Posterior vena cava (tissue), 2 donors: ENCODE data around the gene RPL18. TPM values are rescaled to one million over a fixed set of nuclear protein-coding genes. Genes with fewer than 3 reads are reported as not detected.
"Not testable (repeated sequence)": the region's sequence is repeated elsewhere in the genome, so short reads cannot be mapped to it uniquely, and the experiment has no call there.

Experiments used
- DNase-seq: peaks from one replicate; pipeline ENCODE4 v3.0.0-alpha.2; 2020; ENCODE audit warnings: low spot score
- intact Hi-C, 2 donors: fragments of 100-400 bp; cut with DNase I; formaldehyde crosslinking; loops; one replicate each; pipeline versions ENCODE4 v1.14.1 to v1.14.2; 2022 to 2023
- long read RNA-seq, 2 donors: library from polyadenylated mRNA; unstranded; transcript quantifications; one replicate each; pipeline ENCODE4 v2.0.0, GENCODE V29; 2020 to 2021
- total RNA-seq, 2 donors: library from RNA; stranded (reverse); fragmentation: NEBNext Ultra II Directional; extraction: Animal tissue kit (Norgen Biotek cat#: 25700); gene quantifications; one replicate each; pipeline ENCODE4 v1.2.1, GENCODE V29; 2021
- donor health status: DM: yes; HTN: yes; CAD: no.
- donor health status: DM: yes; HTN: yes; CAD: no.

Gene RPL18
- 100 to 1,000 TPM; 746 to 777 TPM for total RNA-seq
- long read RNA-seq, donor 1, transcript RPL18-208 (7 exons, 1,004 nt) = major isoform, 29 of 31 reads
- long read RNA-seq, donor 1, partial matches to known transcripts = 1 of 31 reads
- long read RNA-seq, donor 1, other reads (novel, unspliced or antisense) = 1 of 31 reads
- long read RNA-seq, donor 2, transcript RPL18-208 (7 exons, 1,004 nt) = major isoform, 91 of 108 reads
- long read RNA-seq, donor 2, partial matches to known transcripts = 8 of 108 reads
- long read RNA-seq, donor 2, other reads (novel, unspliced or antisense) = 4 of 108 reads

DNA sequence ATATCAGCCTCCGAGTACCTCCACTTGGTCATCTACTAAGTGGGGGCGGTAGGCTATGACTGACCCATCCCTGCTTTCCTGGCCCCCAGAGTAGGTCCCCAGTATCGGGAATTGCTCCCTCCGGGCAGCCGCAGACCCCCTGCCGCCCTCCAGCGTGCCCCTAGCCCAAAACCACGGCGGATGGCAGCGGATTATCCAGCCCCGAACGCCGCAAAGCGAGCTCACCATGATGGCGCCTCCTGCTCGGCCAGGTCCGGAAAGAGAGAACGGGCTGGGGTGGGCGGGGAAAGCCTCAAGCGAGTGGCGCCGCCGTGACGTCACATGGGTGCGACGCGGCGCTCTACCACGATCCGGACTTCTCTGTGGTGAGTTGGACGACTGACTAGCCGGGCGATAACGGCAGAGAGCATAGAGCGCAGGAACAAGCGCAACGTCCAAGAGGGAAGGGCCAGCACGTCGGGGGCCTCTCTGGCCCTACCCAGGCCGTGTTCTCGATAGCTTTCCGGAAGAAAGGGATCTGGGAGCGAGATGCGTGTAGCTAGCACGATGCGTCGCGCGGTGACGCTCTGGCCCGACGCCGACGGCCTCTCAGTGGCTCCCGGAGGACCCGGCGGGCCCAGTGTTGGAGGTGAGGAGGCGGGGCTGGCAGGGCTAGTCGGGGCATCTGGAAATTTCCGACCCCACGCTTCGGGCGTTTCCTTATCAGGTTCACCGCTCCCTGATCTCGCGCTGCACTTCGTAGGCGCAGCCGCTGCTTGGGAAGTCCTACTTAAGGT is at the start of gene RPL18, which contains the start of gene SPHK2:
Gene RPL18 (minus strand): TSS at position 263 of the 776 bp plus-strand sequence. CDS start 35 bp downstream, at position 228.
Gene SPHK2 (plus strand): TSS at position 591 of the 776 bp plus-strand sequence. CDS start 1,009 bp downstream, outside the sequence.
- peak; percentile 99 for DNase-seq
- intact Hi-C loops = no loop called here

DNA sequence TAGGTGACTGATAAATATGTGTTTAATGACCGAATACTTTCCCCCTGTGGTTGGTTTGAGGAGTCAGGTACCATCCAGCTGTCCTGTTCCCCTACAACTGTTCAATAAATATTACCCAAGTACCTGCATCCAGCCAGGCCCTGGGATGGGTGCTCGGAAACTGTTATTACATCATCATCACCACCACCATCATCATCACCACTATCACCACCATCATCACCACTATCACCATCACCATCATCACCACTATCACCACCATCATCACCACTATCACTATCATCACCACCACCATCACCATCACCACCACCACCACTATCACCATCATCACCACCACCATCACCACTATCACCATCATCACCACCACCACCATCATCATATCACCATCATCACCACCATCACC is 49.8 kb upstream of the RPL18 start:
- DNase-seq = no peak
- intact Hi-C loops = no loop called here

DNA sequence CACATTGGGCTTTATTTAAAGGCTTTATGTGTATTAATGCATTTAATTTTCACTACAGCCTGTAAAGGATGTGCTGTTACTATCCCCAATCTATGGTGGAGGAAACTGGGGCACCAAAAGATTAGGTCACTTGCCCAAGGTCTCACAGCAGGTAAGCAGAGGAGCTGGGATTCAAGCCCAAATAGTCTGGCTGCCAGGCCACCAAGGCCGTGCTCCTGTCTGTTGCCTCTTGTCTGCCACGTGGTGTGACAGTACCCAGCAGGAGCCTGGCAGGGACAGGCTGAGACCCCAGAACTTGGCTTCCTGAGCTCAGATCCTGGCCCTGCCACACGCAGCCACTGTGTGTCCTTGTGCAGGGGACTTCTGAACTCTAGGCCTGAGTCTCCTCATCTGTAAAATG is 49.4 kb upstream of the RPL18 start:
- intact Hi-C loops = no loop called here
- no peak for DNase-seq

DNA sequence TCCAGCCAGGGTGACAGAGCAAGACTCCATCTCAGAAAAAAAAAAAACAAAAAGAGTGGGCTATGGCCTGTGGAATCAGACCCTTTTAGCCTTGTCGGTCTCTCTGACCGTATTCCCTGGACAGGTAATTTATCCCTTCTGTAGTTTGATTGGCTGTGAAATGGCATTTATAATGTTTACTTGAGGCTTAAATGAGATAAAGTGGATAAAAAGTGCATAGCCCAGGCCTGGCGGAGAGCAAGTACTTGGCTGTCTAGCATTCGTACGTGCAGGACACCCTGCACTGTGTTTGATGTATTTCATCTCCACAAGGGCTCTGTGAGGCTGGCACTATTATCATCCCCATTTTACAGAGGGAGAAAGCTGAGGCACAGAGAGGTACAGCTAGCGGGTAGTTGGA is 46.8 kb upstream of the RPL18 start:
- intact Hi-C loops = no loop called here
- no peak for DNase-seq

DNA sequence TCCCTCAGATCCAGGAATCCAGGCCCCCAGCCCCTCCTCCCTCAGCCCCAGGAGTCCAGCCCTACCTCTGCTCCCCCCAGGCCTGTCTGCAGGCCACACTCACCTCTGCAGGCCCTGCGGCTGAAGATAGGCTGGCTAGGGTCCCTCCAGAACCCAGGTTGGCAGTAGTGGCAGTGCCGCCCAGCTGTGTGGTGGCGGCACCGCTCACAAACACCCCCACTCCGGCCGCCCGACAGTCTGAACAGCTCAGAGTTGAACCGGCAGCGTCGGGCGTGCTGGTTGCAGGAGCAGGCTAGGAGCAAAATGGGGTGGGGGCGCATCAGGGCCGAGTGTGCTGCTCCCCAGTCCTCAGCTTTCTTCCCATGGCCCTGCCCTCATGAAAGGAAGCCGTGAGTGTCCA is 45.5 kb upstream of the RPL18 start:
- intact Hi-C loops = no loop called here
- DNase-seq = no peak

DNA sequence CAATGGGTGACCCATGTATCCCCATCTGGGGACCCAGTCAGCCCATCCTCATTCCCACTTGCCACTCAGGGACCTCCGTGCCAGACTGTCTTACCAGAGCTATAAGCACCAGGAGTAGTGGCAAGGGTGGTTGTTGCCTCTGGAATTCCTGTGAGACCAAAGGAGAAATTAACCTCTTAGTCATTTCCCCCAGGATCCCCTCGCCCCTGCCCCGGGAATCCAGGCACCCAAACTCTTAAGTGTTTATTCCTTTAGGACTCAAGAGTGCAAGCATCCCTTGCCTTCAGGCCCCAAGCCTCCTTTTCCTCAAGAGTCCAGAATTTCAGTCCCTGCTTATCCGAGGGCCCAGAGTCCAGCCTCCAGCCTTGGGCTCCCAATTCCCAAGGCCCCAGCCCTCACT is 44.7 kb upstream of the RPL18 start:
- DNase-seq = peak; percentile 51
- intact Hi-C loops = no loop called here

DNA sequence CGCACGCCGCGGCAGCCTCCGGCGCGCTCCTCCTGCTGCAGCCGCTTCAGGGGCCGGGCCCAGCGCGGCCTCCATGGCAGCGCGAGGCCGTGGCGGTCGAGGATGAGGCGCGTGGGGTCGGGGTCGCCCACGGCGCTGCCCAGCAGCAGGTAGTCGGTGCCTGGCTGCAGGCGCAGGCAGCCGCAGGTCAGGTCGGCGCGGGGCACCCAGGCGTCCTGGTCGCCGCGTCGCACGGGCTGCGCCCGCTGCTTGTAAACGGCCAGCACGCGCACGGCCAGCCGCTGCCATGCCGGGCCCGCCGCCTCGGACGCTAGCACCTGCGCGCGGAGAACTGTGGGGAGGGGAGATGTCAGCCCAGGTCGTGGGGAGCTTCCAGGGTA is 42.7 kb upstream of the RPL18 start:
- intact Hi-C loops = no loop called here
- no peak for DNase-seq

DNA sequence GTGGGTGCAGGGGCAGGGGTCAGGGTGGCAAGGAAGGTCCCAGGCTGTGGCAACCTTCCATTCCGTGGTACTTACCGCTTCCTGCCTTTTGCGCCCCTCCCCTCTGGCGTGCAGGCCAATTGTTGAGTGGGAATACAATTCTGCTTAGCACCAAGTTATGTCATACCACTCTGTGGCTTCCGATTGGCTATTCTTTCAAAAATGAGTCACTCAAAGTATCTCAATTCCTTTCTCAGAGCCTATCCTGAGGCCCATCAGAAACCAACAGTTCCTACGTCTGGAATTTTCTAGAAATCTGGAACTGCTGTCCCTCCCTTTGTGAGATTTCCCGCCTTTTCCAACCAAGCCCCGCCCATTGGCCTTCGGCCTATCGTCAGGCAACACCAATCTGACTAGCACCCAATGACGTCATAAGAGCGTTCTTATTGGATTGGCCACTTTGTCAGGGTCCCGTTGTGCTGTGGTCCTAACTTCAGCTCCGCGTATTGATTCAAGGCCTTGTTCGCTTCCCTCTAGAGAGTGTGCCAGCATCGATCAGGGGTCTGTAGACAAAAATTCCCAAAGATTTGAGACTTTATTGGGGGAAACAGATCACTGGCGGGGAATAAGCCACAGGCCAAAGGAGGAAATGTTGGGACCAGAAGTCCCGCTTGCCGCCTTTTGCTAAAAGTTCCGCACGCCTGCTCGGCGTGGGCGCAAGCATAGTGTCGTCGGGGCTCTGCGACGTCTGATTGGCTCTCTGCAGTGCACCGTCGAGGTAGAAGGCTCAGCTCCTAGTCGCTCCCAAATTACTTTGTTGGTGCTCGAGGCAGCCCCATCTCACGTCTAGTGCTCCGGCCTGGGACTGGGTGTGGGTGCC is 42.1 kb upstream of the RPL18 start:
- peak; percentile 96 for DNase-seq
- intact Hi-C loops = no loop called here

DNA sequence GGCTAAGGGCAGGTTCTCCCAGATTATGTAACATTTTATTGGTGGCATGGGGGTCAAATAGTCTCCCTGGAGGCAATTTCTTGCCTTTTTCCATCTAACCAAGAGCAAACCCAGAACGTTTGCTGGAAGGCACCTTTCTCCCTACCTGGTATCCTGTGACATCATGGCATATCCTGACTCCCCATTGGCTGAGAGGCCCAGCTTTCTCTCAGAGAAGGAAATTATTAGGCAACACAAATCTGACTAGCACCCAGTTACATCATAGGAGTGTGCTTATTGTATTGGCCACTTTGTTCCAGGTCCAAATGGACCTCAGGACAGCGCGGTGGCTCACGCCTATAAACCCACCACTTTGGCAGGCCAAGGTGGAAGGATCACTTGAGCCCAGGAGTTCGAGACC is 40.8 kb upstream of the RPL18 start:
- intact Hi-C loops = loop anchor here in 1 of 2 donors (10.0 kb wide), 1 partner anchor 175 kb away; the partner anchor contains the start of gene HSD17B14
- DNase-seq = no peak

DNA sequence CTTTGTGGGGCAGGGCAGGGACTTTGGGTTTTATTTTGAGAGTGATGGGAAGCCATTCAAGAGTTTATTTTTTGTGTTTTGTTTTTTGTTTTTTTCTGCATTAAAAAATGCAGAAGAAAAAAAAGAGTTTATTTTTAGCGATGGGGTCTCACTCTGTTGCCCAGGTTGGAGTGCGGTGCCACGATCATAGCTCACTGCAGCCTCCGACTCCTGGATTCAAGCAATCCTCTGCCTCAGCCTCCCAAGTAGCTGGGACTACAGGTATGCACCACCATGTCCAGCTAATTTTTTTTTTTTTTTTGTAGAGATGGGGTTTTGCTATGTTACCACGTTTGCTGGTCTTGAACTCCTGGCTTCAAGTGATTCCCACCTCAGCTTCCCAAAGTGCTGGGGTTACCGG is 39.5 kb upstream of the RPL18 start:
- intact Hi-C loops = loop anchor here in 1 of 2 donors (10.0 kb wide), 1 partner anchor 176 kb away; the partner anchor contains the start of gene HSD17B14
- DNase-seq = no peak

DNA sequence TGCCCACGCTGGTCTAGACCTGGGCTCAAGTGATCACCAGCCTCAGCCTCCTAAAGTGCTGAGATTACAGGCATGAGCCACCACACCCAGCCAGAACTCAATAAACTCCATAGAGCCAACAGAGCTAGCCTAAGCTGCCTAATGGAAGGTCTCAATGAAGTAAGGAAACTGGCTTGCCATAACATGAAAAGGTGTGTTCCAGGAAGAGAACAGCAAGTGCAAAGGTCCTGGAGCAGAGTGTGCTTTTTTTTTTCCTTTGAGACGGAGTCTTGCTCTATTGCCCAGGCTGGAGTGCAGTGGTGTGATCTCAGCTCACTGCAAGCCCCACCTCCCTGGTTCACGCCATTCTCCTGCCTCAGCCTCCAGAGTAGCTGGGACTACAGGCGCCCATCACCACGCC is 38.9 kb upstream of the RPL18 start:
- not testable (repeated sequence) for DNase-seq
- intact Hi-C loops = loop anchor here in 1 of 2 donors (10.0 kb wide), 1 partner anchor 177 kb away; the partner anchor contains the start of gene HSD17B14

DNA sequence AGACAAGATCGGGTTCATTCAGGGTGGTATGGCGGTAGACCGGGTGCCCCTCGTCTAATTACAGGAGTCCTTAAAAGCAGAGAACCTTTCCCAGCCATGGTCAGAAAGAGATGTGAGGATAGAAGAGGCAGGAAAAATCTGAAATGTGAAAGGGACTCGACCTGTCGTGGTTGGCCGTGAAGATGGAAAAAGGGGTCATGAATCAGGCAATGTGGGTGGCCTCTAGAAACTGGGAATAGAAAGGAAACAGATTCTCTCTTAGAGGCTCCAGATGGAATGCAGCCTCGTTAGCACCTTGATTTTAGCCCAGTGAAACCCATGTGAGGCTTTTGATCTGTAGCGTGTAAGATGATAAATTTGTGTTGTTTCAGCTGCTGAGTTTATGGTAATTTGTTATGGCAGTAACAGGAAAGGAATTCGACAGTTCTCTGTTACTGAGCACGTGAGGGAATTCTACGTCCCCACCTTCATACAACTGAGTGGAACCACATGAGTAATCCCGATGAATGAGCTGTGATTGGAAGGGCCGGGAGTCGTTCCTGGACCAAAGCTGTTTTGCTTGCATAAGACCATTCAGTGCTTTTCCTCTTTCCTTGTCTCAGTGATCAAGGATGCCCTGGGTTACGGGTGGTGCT is 38.0 kb upstream of the RPL18 start:
- intact Hi-C loops = loop anchor here in 1 of 2 donors (10.0 kb wide), 1 partner anchor 178 kb away; the partner anchor contains the start of gene HSD17B14
- no peak for DNase-seq

DNA sequence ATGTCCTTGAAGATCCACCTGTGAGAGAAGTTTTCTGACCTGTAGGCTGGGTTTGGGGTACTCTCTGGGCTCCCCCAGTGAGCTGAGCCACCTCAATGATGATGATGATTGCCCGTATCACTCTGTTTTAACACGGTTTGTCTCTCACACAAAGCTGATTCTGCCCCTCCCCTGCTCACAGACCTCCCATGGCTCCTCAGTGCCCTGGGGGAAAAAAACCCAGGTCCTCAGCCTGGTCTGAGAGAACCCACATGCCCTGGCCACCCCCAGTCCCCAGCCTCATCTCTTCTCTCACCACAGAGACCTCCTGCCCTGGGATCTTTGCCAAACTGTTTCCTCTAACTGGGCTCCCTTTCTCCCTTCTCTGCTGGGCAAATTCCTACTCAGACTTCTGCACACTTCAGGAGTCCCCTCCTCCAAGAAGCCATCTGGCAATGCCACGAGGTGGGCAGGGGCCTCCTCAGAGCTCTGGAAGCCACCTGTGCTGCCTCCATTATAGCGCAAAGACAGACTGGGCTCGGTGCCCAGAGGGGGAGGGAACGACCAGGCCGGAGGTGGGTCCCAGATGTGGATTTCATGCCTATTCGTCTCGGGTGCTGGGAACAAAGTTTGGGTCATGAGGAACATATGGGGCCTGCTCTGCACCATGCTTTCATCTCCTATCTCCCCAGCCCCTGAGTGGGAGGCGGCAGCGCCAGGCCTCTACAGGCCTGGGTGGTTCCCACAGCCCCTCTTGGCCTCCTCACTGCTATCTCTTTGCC is 35.5 kb upstream of the RPL18 start:
- no peak for DNase-seq
- intact Hi-C loops = loop anchor here in 1 of 2 donors (10.0 kb wide), 1 partner anchor 180 kb away; the partner anchor contains the start of gene HSD17B14

DNA sequence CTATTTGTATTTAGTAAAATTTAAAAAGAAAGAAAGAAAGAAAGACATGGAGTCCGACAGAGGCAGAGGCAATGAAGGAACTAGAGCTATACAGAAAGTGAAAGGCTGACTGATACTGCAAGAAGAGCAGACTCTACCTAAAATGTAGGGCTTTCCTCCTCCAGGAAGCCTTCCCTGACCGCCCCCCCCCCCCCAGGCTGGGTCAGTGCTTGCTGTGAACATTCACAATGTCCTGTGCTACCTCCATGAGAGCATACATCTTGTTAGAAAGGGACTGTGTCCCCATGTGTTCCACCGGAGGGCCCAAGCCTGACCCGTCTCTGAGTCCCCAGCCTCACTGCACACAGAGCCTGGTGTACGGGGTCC is 32.7 kb upstream of the RPL18 start:
- intact Hi-C loops = loop anchor here in 1 of 2 donors (10.0 kb wide), 1 partner anchor 183 kb away; the partner anchor contains the start of gene HSD17B14
- DNase-seq = no peak

DNA sequence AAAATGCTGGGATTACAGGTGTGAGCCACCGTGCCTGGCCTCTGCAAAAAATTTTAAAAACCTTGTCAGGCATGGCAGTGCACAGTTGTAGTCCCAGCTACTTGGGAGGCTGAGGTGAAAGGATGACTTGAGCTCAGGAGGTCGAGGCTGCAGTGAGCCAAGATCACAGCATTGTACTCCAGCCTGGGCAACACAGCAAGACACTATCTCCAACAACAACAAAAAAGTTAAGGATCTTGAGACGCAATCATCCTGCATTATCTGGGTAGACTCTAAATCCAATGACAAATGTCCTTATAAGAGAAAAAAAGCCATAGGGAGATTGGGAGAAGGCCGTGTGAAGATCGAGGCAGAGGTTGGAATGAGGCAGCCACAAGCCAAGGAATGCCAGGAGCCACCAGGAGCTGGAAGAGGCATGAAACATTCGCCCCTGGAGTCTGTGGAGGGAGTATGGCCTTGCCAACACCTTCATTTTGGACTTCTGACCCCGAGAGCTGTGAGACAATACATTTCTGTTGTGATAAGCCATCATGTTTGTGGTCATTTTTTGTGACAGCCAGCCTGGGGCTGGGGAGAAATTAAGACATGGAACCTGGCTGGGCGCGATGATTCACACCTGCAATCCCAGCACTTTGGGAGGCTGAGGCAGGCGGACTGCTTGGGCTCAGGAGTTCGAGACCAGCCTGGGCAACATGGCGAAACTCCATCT is 32.1 kb upstream of the RPL18 start:
- intact Hi-C loops = loop anchor here in 1 of 2 donors (10.0 kb wide), 1 partner anchor 184 kb away; the partner anchor contains the start of gene HSD17B14
- DNase-seq = peak; percentile 32

DNA sequence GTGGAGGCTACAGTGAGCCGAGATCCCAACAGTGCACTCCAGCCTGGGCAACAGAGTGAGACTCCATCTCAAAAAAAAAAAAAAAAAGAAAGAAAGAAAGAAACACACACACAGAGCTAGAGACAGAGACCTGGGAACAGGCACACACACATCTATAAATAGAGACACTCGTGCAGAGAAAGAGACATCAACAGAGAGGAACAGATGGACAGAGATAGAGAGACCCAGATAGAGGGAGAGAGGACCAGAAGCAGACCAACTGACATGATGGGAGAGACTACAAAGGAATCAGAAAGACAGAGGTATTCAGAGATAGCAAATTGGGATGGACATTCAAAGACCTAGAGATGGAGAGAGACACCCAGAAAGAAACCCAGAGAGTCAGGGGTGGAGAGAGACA is 29.2 kb upstream of the RPL18 start:
- intact Hi-C loops = loop anchor here in 1 of 2 donors (10.0 kb wide), 1 partner anchor 187 kb away; the partner anchor contains the start of gene HSD17B14
- no peak for DNase-seq

DNA sequence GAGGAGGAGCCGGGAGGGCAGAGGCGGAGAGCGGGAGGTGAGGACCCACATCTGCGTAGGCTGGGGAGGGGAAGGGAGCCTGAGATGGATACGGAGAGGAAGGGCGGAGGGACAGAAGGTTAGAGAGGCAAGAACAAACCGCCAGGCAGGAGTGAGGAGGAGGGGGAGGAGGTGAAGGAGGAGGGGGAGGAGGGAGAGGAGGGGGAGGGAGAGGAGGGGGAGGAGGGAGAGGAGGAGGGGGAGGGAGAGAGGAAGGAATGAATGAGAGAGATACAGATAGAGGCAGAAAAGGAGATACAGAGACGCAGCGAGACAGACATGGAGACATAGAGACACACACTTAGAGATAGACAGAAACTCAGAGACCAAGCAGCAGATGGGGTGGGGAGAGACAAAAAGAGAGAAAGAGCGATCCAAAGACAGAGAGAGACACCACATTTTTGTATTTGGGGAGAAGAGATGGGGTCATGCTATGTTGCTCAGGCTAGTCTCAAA is 27.8 kb upstream of the RPL18 start:
- intact Hi-C loops = loop anchor here in 1 of 2 donors (10.0 kb wide), 1 partner anchor 188 kb away; the partner anchor contains the start of gene HSD17B14
- DNase-seq = no peak
